GM12875 (cell line): ENCODE measurements around the gene UQCRH.
"Not testable (repeated sequence)": the region's sequence is repeated elsewhere in the genome, so short reads cannot be mapped to it uniquely, and the experiment has no call there.

ENCODE experiments used
- H3K4me3 ChIP-seq: one replicate; pipeline ENCODE4 v1.5.1; 2011; ENCODE audit warnings: low read depth, low read length, control low read depth
- TF ChIP-seq, protein P1 (sequence below): IDR thresholded peaks from 2 replicates; pipeline ENCODE4 v1.5.1; 2011; ENCODE audit warnings: low read depth, mild to moderate bottlenecking, control low read depth, inconsistent platforms, low read length, moderate library complexity, borderline replicate concordance; ENCODE audit not compliant: insufficient read depth

Gene UQCRH

DNA sequence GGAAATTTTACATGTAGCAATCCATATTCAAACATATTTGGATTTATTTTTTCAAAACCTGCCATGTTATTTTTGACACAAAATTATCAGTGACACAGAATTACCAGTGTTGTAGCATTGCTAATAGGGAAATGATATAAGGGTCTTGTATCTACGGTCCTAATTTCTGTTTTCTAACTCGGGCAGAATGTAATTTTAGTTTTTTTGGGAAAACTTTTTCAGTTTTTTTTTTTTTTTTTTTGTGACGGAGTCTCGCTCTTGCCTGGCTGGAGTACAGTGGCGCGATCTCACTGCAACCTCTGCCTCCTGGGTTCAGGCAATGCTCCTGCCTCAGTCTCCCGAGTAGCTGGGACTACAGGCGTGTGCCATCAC is 2.6 kb downstream of the UQCRH start:
- no peak overlapping the region for H3K4me3 ChIP-seq
- TF ChIP-seq, protein P1, sequence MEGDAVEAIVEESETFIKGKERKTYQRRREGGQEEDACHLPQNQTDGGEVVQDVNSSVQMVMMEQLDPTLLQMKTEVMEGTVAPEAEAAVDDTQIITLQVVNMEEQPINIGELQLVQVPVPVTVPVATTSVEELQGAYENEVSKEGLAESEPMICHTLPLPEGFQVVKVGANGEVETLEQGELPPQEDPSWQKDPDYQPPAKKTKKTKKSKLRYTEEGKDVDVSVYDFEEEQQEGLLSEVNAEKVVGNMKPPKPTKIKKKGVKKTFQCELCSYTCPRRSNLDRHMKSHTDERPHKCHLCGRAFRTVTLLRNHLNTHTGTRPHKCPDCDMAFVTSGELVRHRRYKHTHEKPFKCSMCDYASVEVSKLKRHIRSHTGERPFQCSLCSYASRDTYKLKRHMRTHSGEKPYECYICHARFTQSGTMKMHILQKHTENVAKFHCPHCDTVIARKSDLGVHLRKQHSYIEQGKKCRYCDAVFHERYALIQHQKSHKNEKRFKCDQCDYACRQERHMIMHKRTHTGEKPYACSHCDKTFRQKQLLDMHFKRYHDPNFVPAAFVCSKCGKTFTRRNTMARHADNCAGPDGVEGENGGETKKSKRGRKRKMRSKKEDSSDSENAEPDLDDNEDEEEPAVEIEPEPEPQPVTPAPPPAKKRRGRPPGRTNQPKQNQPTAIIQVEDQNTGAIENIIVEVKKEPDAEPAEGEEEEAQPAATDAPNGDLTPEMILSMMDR = no peak

DNA sequence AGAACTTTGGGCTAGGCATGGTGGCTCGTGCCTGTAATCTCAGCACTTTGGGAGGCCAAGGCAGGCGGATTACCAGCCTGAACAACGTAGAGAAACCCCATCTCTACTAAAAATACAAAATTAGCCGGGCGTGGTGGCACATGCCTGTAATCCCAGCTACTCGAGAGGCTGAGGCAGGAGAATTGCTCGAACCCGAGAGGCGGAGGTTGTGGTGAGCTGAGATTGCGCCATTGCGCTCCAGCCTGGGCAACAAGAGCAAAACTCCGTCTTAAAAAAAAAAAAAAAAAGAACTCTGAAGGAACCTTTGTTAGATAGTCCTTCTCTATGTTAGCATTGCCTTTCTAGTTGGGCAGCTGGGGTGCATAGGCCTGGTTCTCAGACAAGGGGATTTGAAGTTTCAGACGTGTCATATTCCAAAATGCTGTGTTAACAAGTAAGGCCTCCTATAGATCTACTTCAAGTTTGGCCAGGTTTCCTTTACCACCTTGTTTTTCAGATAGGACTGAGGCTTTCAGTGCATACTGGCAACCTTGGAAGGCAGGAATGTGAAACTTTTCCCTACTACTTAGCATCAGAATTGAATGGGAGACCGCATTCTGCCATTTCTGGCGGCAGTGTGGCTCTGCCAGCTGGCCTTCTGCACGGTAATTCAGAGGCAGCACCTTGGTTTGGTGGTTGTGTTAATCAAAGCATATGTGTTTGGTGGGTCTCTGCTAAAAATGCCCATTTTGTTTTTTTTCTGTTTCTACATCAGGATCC is 6.1 kb downstream of the UQCRH start:
- TF ChIP-seq, protein P1 = no peak
- no peak overlapping the region for H3K4me3 ChIP-seq

DNA sequence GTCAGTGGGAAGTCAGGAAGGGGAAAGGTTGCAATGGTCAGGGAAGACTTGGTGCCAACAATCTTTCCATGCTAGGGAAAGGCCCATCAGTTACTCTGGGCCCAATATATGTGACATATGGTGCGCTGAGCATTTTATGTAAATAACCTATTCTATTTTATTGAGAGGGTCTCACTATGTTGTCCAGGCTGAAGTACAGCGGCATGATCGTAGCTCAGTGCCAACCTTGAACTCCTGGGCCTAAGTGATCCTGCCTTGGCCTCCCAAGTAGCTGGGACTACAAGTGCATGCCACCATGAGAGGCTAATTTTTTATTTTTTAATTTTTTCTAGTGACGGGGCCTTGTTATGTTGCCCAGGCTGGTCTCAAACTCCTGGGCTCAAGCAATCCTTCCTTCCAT is 6.8 kb downstream of the UQCRH start:
- H3K4me3 ChIP-seq = no peak overlapping the region
- TF ChIP-seq, protein P1 = no peak

DNA sequence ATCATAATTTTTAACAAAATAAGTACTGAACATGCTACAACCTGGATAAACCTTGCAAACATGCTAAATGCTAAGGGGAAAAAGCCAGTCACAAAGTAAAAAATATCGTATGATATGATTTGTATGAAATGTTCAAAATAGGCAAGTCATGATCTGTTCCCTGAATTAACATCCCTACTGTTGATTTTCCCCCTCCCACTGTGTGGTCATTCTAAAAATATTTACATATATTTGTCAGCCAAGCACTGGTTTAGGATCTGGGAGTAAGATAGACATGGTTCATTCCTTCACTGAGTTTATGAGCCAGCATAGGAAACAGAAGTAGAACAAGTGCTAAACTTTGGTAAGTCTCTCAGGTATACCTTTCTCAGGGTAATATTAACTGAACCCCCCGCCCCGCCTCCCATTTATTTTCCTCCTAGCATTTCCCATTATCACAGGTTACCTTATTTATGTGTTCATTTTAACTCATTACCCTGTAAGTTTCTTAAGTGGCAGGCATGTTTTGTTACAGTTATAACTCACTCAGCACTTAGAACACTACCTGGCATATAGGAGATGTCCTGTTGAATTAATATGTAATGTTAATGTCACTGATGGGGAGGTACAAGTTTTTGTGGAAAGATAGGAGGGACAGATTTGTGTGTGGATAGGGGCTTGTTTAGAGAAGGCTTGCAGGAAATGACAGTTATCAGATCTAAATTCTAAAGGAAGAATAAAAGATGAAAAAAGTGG is 12.3 kb downstream of the UQCRH start:
- TF ChIP-seq, protein P1 = no peak
- no peak overlapping the region for H3K4me3 ChIP-seq

DNA sequence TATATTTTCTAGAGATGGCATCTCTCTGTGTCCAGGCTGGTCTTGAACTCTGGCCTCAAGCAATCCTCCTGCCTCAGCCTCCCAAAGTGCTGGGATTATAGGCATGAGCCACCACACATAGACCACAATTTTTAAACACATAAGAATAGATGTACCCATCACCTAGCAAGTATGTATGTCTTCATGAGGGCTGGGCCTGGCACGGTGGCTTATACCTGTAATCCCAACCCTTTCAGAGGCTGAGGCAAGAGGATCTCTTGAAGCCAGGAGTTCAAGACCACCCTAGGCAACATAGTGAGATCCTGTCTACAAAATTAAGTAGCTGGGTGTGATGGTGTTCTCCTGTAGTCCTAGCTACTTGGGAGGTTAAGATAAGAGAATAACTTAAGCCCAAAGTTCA is 13.8 kb downstream of the UQCRH start:
- H3K4me3 ChIP-seq = no peak overlapping the region
- TF ChIP-seq, protein P1 = no peak

DNA sequence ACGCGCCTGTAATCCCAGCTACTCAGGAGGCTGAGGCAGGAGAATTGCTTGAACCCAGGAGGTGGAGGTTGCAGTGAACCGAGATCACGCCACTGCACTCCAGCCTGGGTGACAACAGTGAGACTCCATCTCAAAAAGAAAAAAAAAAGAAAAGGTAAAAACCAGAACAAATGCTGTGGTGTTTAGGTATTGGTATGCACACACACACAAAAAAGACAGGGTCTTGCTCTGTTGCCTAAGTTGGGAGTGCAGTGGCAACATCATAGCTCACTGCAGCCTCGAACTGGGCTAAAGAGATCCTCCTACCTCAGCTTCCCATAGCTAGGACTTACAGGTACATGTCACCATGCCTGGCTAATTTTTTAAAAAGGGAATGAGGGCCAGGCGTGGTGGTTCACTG is 15.8 kb downstream of the UQCRH start:
- not testable (repeated sequence) for H3K4me3 ChIP-seq

DNA sequence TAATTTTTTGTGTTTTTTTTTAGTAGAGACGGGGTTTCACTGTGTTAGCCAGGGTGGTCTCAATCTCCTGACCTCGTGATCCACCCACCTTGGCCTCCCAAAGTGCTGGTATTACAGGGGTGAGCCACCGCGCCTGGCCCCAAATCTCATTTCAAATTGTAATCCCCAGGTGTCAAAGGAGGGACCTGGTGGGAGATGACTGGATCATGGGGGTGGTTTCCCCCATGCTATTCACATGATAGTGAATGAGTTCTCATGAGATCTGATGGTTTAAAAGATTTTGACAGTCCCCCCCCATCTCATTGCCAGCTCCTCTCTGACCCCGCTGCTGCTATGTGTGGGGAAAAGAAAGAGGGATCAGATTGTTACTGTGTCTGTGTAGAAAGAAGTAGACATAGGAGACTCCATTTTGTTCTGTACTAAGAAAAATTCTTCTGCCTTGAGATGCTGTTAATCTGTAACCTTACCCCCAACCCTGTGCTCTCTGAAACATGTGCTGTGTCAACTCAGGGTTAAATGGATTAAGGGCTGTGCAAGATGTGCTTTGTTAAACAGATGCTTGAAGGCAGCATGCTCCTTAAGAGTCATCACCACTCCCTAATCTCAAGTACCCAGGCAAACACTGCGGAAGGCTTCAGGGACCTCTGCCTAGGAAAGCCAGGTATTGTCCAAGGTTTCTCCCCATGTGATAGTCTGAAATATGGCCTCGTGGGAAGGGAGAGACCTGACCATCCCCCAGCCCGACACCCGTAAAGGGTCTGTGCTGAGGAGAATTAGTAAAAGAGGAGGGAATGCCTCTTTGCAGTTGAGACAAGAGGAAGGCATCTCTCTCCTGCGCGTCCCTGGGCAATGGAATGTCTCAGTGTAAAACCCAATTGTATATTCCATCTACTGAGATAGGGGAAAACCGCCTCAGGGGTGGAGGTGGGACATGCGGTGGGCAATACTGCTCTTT is 16.7 kb downstream of the UQCRH start:
- H3K4me3 ChIP-seq = not testable (repeated sequence)

DNA sequence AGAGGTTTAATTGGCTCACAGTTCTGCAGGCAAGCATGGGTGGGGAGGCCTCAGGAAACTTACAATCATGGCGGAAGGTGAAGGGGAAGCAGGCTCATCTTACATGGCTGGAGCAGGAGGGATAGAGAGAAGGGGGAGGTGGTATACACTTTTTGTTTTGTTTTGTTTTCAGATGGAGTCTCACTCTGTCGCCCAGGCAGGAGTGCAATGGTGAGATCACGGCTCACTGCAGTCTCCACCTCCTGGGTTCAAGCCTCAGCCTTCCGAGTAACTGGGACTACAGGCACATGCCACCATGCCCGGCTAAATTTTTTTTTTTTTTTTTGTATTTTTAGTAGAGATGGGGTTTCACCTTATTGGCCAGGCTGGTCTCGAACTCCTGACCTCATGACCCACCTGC is 18.7 kb downstream of the UQCRH start:
- not testable (repeated sequence) for H3K4me3 ChIP-seq

DNA sequence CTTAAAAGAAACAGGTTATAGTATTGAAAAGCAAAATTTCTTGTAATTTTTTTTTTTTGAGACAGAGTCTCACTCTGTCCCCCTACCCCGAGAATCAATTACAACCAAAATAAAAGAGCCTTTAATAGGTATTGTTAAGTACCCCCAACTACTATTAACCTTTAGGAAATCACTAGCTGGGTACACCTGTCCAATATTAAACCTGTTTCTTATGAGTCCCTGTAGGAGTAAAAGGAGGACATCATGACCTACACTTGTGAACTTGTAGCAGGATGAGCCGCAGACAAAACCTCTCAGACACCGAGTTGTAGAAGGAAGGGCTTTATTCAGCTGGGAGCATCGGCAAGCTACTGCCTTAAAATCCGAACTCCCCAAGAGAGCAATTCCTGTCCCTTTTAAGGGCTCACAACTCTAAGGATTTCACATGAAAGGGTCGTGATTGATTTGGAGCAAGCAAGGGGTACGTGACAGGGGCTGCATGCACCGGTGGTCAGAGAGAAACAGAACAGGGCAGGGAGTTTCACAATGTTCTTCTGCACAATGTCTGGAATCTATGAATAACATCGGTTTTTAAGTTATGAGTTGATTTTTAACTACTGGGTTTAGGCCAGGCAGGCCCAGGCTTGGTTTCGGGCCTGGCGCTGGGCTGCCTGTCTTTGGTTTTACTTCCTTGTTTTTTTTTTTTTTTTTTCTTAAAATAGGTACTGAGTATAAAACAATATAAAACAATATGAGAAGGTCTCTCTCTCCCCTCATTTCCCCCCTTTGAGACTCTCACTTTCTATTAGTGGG is 22.0 kb downstream of the UQCRH start:
- not testable (repeated sequence) for H3K4me3 ChIP-seq

DNA sequence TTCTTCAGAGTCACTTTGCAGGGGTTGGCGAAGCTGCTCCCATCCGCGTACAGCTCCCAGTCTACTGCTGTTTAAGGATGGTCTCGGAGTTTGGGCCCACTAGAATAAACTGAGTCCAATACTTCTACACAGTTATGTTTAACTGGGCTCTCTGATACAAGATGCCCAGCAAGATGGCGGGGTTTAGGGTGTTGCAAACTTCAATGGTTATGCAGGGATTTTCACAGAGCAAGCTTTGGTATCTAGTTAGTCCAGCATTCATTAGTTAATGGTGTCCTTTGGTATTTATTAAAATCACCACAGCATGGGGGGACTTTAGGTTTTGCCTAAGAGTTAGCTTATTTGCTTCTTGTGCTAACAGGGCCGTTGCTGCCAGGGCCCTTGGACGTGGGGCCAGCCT is 24.7 kb downstream of the UQCRH start:
- H3K4me3 ChIP-seq = peak overlapping the region; percentile 21

DNA sequence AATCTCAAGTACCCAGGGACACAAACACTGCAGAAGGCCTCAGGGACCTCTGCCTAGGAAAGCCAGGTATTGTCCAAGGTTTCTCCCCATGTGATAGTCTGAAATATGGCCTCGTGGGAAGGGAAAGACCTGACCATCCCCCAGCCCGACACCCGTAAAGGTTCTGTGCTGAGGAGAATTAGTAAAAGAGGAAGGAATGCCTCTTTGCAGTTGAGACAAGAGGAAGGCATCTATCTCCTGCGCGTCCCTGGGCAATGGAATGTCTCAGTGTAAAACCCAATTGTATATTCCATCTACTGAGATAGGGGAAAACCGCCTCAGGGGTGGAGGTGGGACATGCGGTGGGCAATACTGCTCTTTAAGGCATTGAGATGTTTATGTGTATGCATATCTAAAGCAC is 26.3 kb downstream of the UQCRH start:
- H3K4me3 ChIP-seq = peak overlapping the region; percentile 43

DNA sequence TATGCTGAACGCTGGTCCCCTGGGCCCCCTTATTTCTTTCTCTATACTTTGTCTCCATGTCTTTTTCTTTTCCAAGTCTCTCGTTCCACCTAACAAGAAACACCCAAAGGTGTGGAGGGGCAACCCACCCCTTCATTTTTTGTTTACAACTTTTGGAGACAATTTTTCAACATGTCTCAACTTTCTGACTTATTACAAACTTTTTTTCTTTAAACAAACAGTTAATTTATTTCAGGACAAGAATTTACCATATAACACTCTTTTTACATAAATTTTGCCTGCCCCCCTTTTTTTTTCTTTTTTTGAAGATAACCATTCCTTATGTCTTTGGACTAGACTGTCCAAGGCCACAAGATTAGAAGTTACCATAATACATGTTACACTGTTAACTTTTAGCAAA is 26.9 kb downstream of the UQCRH start:
- H3K4me3 ChIP-seq = peak overlapping the region; percentile 43
